PFSK-1 (cell line): ENCODE data around the gene EFL1.

ENCODE experiments used
- REST ChIP-seq, 2 experiments: IDR thresholded peaks; 2 replicates each; pipeline versions ENCODE4 v1.6.1 to v1.8.0; 2011 to 2012; ENCODE audit warnings: low read depth in 2 of 2, low read length in 2 of 2, control low read depth in 1 of 2, inconsistent platforms in 1 of 2, mild to moderate bottlenecking in 1 of 2, moderate library complexity in 1 of 2; ENCODE audit not compliant: insufficient read depth in 1 of 2
- TAF1 ChIP-seq: IDR thresholded peaks from 2 replicates; pipeline ENCODE4 v1.6.1; 2012; ENCODE audit warnings: low read length, control low read depth, borderline replicate concordance; ENCODE audit not compliant: insufficient read depth

DNA sequence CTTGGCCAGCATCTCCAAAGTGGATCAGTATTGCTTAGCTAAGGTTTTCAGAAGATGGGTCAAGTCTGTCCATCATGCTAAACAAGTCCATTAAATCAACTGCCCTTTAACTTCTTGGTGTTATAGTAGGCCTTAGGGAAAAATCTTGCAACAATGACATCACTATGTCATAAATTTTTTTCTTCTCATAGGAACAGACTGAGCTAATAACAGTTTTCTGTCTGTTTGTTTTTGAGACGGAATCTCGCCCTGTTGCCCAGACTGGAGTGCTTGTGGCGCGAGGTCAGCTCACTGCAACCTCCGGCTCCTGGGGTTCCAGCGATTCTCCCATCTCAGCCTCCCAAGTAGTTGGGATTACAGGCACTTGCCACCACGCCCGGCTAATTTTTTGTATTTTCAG lies 94.2 kb downstream of the EFL1 start:
- no peak for TF ChIP-seq TAF1
- no peak for TF ChIP-seq REST (IDR thresholded peaks at IDR 0.05; ENCODE audit: insufficient read depth in 1 of 2, low read depth in 2 of 2, low read length in 2 of 2)
